Prostate gland (tissue), 2 donors: ENCODE data around the gene PRLH. TPM values are rescaled to one million over a fixed set of nuclear protein-coding genes. Genes with fewer than 3 reads are reported as not detected.
"Not testable (repeated sequence)": the region's sequence is repeated elsewhere in the genome, so short reads cannot be mapped to it uniquely, and the experiment has no call there.

Experiments used
- DNase-seq: peaks from one replicate; pipeline ENCODE4 v3.0.0-alpha.2; 2019; ENCODE audit warnings: low spot score
- H3K27ac ChIP-seq, 2 donors: fragments of 200-600 bp; sonication (generic); 2 replicates each; pipeline ENCODE4 v1.5.1; 2017 to 2019
- H3K27me3 ChIP-seq: fragments of 200-600 bp; sonication (generic); replicated peaks from 2 replicates; pipeline ENCODE4 v1.5.1; 2019; ENCODE audit not compliant: insufficient read depth
- H3K36me3 ChIP-seq, 2 donors: fragments of 200-600 bp; sonication (generic); 1 replicate in 1 of 2; 2 replicates in 1 of 2; pipeline versions ENCODE4 v1.5.1 to v1.8.1; 2017 to 2019
- H3K4me1 ChIP-seq: fragments of 200-600 bp; sonication (generic); replicated peaks from 2 replicates; pipeline ENCODE4 v1.5.1; 2019
- H3K4me3 ChIP-seq, 2 donors: fragments of 200-600 bp; sonication (generic); 2 replicates each; pipeline ENCODE4 v1.5.1; 2017 to 2019
- H3K9me3 ChIP-seq: fragments of 200-600 bp; sonication (generic); 2 replicates; pipeline ENCODE4 v1.5.1; 2017
- POLR2A ChIP-seq: fragments of 450-650 bp; IDR thresholded peaks from one replicate; pipeline ENCODE4 v1.6.1; 2016; ENCODE audit warnings: antibody characterized with exemption, mild to moderate bottlenecking
- POLR2AphosphoS5 ChIP-seq: sonication (generic); formaldehyde crosslinking; IDR thresholded peaks from one replicate; pipeline ENCODE4 v1.6.1; 2017; ENCODE audit warnings: antibody characterized with exemption
- WGBS: methylation state at CpG from one replicate; pipeline ENCODE4 v1.1.5; 2018; 5-methylcytosine and 5-hydroxymethylcytosine counted together
- intact Hi-C: fragments of 100-400 bp; cut with DNase I; formaldehyde crosslinking; loops from one replicate; pipeline ENCODE4 v1.14.2; 2022
- total RNA-seq, 2 donors: library from RNA; depleted of rRNA; stranded (reverse); fragments of >200 nt; gene quantifications; one replicate each; pipeline ENCODE4 v1.1.0, GENCODE V29; 2016
- TF ChIP-seq, protein P1 (sequence below), 4 experiments: fragments of 200-600 bp in 2 of 4; fragments of 450-650 bp in 2 of 4; sonication (generic) in 2 of 4; IDR thresholded peaks; 1 replicate in 3 of 4; 2 replicates in 1 of 4; pipeline ENCODE4 v1.5.1; 2016 to 2019; ENCODE audit warnings: antibody characterized with exemption in 4 of 4, mild to moderate bottlenecking in 2 of 4, moderate library complexity in 2 of 4

The PRLH gene
- total RNA-seq, 2 donors from 2014 or later = not detected

DNA sequence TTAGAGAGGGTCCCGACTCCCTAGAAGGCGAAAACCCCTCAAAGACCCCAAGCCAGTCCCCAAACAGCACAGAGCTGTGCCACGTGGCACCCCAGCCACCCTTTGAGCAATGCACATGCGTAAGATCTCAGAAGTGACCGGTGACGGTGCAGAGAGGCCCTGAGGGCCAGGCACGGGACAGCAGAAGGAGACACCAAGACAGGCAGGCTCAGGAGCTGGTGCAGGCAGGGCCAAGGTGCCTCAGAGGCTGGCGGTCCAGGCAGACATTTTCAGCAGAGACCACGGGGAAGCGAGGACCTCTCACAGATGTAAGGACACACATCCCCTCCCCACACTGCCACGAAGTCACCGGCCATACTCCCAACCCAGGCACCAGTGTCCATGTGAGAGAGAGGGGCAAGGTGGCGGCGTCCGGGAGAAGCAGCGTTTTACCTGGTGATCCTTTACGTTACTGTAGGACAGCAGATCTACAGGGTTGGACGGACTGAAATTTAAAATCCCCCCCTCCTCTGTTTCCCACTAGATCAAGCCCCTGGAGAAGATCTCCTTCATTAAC lies 26.1 kb downstream of the PRLH start:
- Histone ChIP-seq H3K4me3 (no peak overlapping the region), H3K4me1 (no peaks in the 10 kb centered on the region), H3K27ac (no peak overlapping the region), H3K27me3 (no peaks in the 10 kb centered on the region), H3K36me3 (no peaks in the 10 kb centered on the region), H3K9me3 (no peaks in the 10 kb centered on the region)
- 92% methylated on average over 18 of the region's 18 CpGs for WGBS
- DNase-seq = no peak
- TF ChIP-seq POLR2AphosphoS5 (no peak), POLR2A (no peak)
- TF ChIP-seq, protein P1, sequence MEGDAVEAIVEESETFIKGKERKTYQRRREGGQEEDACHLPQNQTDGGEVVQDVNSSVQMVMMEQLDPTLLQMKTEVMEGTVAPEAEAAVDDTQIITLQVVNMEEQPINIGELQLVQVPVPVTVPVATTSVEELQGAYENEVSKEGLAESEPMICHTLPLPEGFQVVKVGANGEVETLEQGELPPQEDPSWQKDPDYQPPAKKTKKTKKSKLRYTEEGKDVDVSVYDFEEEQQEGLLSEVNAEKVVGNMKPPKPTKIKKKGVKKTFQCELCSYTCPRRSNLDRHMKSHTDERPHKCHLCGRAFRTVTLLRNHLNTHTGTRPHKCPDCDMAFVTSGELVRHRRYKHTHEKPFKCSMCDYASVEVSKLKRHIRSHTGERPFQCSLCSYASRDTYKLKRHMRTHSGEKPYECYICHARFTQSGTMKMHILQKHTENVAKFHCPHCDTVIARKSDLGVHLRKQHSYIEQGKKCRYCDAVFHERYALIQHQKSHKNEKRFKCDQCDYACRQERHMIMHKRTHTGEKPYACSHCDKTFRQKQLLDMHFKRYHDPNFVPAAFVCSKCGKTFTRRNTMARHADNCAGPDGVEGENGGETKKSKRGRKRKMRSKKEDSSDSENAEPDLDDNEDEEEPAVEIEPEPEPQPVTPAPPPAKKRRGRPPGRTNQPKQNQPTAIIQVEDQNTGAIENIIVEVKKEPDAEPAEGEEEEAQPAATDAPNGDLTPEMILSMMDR (IDR thresholded peaks at IDR 0.05) = no peak
- intact Hi-C loops = no loop called here

DNA sequence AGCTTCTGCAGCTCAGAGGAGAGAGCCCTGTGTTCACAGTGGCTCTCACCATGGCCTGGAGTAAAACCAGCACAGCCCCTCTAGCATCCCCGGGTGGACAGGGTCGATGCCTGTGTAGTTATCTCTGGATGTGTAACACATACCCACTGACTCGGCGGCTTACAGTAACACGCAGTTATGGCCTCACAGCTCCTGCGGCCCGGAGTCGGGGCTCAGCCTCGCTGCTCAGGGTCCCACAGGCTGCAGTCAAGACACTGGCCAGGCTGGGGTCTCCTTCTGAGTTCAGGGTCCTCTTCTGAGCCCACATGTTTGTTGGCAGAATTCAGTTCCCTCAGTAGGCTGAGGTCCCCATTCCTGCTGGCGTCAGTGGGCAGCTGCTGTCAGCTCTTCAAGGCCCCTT lies 26.7 kb downstream of the PRLH start:
- Histone ChIP-seq H3K36me3 (no peaks in the 10 kb centered on the region), H3K27me3 (no peaks in the 10 kb centered on the region), H3K9me3 (no peaks in the 10 kb centered on the region), H3K4me1 (no peaks in the 10 kb centered on the region), H3K27ac (no peak overlapping the region), H3K4me3 (no peak overlapping the region)
- TF ChIP-seq POLR2A (no peak), POLR2AphosphoS5 (no peak)
- TF ChIP-seq, protein P1 (IDR thresholded peaks at IDR 0.05) = no peak
- DNase-seq = no peak
- 95% methylated on average over 10 of the region's 10 CpGs for WGBS
- intact Hi-C loops = no loop called here

GRCh38 chr2:237593596-237594320 lies 27.4 kb downstream of the PRLH start:
- Histone ChIP-seq H3K9me3 (no peaks in the 10 kb centered on the region), H3K4me3 (no peak overlapping the region), H3K27ac (no peak overlapping the region), H3K27me3 (no peaks in the 10 kb centered on the region), H3K4me1 (no peaks in the 10 kb centered on the region), H3K36me3 (no peaks in the 10 kb centered on the region)
- WGBS = 90% methylated on average over 17 of the region's 17 CpGs
- TF ChIP-seq, protein P1 (IDR thresholded peaks at IDR 0.05) = no peak
- TF ChIP-seq POLR2A = no peak
- TF ChIP-seq POLR2AphosphoS5 = no peak
- intact Hi-C loops = no loop called here
- no peak for DNase-seq

- Histone ChIP-seq H3K9me3 (no peaks in the 10 kb centered on the region), H3K36me3 (no peaks in the 10 kb centered on the region), H3K27me3 (no peaks in the 10 kb centered on the region), H3K4me1 (no peaks in the 10 kb centered on the region), H3K27ac (no peak overlapping the region), H3K4me3 (no peak overlapping the region)
- intact Hi-C loops = no loop called here
- no peak for DNase-seq
- TF ChIP-seq POLR2AphosphoS5 = no peak
- TF ChIP-seq, protein P1 (IDR thresholded peaks at IDR 0.05) = no peak
- no peak for TF ChIP-seq POLR2A
- WGBS = 57% methylated on average over 5 of the region's 5 CpGs
Observed at GRCh38 chr2:237594514-237594871, 28.1 kb downstream of the PRLH start.

DNA sequence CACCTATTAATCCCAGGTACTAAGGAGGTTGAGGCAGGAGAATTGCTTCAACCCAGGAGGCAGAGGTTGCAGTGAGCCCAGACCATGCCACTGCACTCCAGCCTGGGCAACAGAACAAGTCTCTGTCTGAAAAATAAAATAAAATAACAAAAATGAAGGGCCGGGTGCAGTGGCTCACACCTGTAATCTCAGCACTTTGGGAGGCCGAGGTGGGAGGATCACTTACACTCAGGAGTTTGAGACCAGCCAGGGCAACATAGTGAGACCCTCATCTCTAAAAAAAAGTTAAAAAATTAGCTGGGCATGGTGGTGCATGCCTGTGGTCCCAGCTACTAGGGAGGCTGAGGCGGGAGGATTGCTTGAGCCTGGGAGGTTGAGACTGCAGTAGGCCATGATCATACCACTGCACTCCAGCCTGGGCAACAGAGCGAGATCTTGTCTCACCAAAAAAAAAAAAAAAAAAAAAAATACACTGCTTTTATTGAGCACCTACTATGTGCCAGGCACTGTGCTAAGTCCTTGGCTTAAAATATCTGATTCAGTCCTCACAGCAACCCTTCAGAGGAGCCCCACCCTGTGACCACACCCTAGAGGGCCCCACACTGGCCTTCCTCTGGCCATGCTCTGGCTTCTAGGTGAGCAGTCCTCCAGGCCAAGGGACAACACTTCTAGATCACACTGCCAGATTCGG lies 29.6 kb downstream of the PRLH start:
- 93% methylated on average over 5 of the region's 5 CpGs for WGBS
- H3K27me3 ChIP-seq, H3K27ac ChIP-seq, H3K36me3 ChIP-seq, H3K4me3 ChIP-seq, H3K9me3 ChIP-seq, H3K4me1 ChIP-seq, DNase-seq: not testable (repeated sequence)
- intact Hi-C loops = loop anchor here (5.0 kb wide), 1 partner anchor 71 kb away; no protein-coding TSS in a partner anchor
